Stimulated activated naive B cell treated with anti-CD40 and anti-IgM and Interleukin-4, amounts not matched to agents 10 μg/mL and 1 μg/mL and 100 μg/mL, for 72 hours (primary cell): ENCODE measurements around the gene LRCOL1.
"Not testable (repeated sequence)": the region's sequence is repeated elsewhere in the genome, so short reads cannot be mapped to it uniquely, and the experiment has no call there.

Experiments
- ATAC-seq, 2 donors: fragments of 150-1000 bp; cut with Tn5 transposase; replicated peaks; 2 replicates each; pipeline ENCODE4 v1.10.0; 2021; ENCODE audit warnings: moderate library complexity in 1 of 2
- DNase-seq: peaks from one replicate; pipeline ENCODE4 v3.0.0; 2021
- H3K27ac Mint-ChIP-seq: one replicate; pipeline ENCODE4 v1.8.0; 2022; ENCODE audit warnings: mild to moderate bottlenecking, mixed read lengths
- H3K27me3 Mint-ChIP-seq, 2 donors: one replicate each; pipeline ENCODE4 v1.8.0; 2022; ENCODE audit warnings: mixed read lengths in 2 of 2
- H3K36me3 Mint-ChIP-seq, 2 donors: one replicate each; pipeline ENCODE4 v1.8.0; 2022; ENCODE audit warnings: mixed read lengths in 2 of 2, mild to moderate bottlenecking in 1 of 2
- H3K4me1 Mint-ChIP-seq, 2 donors: one replicate each; pipeline ENCODE4 v1.8.0; 2022; ENCODE audit warnings: mixed read lengths in 2 of 2, mild to moderate bottlenecking in 1 of 2
- H3K4me3 Mint-ChIP-seq, 2 donors: one replicate each; pipeline ENCODE4 v1.8.0; 2022; ENCODE audit warnings: mild to moderate bottlenecking in 2 of 2, mixed read lengths in 2 of 2, moderate library complexity in 1 of 2
- H3K9me3 Mint-ChIP-seq, 2 donors: one replicate each; pipeline ENCODE4 v1.8.0; 2022; ENCODE audit warnings: mixed read lengths in 2 of 2, mild to moderate bottlenecking in 1 of 2

Gene LRCOL1

GRCh38 chr12:132604151-132604618 is 6.2 kb downstream of the LRCOL1 start:
- H3K9me3 Mint-ChIP-seq: no peaks in the 10 kb centered on the region
- H3K4me1 Mint-ChIP-seq: peaks cover 19 to 23% of the 10 kb centered on the region in 2 donors
- peaks cover 56 to 65% of the 10 kb centered on the region in 2 donors for H3K27me3 Mint-ChIP-seq

GRCh38 chr12:132603240-132604150 is 6.9 kb downstream of the LRCOL1 start:
- ATAC-seq (no peak), DNase-seq (no peak)
- peaks cover 55 to 64% of the 10 kb centered on the region in 2 donors for H3K27me3 Mint-ChIP-seq
- H3K9me3 Mint-ChIP-seq: no peaks in the 10 kb centered on the region
- no peaks in the 10 kb centered on the region for H3K36me3 Mint-ChIP-seq
- no peak overlapping the region for H3K27ac Mint-ChIP-seq
- peaks cover 24 to 27% of the 10 kb centered on the region in 2 donors for H3K4me1 Mint-ChIP-seq
- no peak overlapping the region for H3K4me3 Mint-ChIP-seq

More at GRCh38 chr12:132604151-132604618, 6.2 kb downstream of the LRCOL1 start:
- no peak for DNase-seq
- Mint-ChIP-seq H3K36me3 (no peaks in the 10 kb centered on the region), H3K4me3 (no peak overlapping the region), H3K27ac (no peak overlapping the region)
- ATAC-seq: no peak

DNA sequence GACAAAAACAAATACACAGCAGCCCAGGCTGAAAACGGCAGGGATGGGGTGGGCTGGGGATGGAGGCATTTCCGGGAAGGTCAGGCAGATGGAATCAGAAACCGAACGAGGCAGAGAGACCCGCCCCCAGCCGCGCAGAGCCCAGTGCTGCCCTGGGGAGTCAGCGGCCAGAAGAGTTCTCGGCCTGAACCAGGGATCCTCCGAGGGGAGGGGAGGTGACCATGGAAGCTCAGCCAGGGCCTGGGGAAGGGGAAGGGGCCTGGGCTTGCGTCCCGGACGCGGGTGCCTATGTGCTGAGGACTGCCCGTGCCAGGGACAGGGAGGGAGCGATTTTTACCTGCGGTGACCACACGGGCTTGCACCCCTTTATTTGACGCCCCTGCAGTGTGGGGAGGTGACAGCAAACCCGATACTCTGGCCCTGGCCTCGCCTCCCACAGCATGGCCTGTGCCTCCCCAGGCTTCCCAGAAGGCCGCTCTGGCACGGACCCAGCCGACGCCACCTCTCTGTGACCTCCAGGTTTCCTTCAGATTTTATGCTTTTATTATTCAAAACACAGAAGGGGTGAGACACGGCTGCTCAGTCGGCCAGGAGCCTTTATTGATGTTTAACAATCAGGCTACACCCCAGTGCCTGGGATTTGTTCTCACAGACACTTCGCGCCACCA is 7.7 kb downstream of the LRCOL1 start:
- Mint-ChIP-seq H3K36me3 (no peaks in the 10 kb centered on the region), H3K4me1 (peaks cover 27 to 28% of the 10 kb centered on the region in 2 donors), H3K27me3 (peaks cover 50 to 59% of the 10 kb centered on the region in 2 donors), H3K9me3 (no peaks in the 10 kb centered on the region), H3K27ac (no peak overlapping the region), H3K4me3 (no peak overlapping the region)
- ATAC-seq: no peak
- no peak for DNase-seq

GRCh38 chr12:132601171-132601883 is 9.1 kb downstream of the LRCOL1 start:
- no peak for DNase-seq
- no peaks in the 10 kb centered on the region for H3K9me3 Mint-ChIP-seq
- H3K27me3 Mint-ChIP-seq: peaks cover 47 to 52% of the 10 kb centered on the region in 2 donors
- peak overlapping the region; percentile 72 to 80 for H3K4me3 Mint-ChIP-seq
- H3K27ac Mint-ChIP-seq: peak overlapping the region; percentile 71
- no peak for ATAC-seq
- peaks cover 31 to 36% of the 10 kb centered on the region in 2 donors for H3K4me1 Mint-ChIP-seq
- H3K36me3 Mint-ChIP-seq: peaks cover 0 to 1% of the 10 kb centered on the region in 2 donors

- DNase-seq: peak; percentile 28
- peak overlapping the region; percentile 72 to 80 for H3K4me3 Mint-ChIP-seq
- H3K9me3 Mint-ChIP-seq: no peaks in the 10 kb centered on the region
- H3K36me3 Mint-ChIP-seq: peaks cover 0 to 1% of the 10 kb centered on the region in 2 donors
- ATAC-seq: peak; percentile 54 to 73
- H3K4me1 Mint-ChIP-seq: peaks cover 31 to 36% of the 10 kb centered on the region in 2 donors
- H3K27ac Mint-ChIP-seq: peak overlapping the region; percentile 77
- peaks cover 44 to 49% of the 10 kb centered on the region in 2 donors for H3K27me3 Mint-ChIP-seq
These were observed 10.0 kb downstream of the LRCOL1 start for GRCh38 chr12:132600048-132601032.

DNA sequence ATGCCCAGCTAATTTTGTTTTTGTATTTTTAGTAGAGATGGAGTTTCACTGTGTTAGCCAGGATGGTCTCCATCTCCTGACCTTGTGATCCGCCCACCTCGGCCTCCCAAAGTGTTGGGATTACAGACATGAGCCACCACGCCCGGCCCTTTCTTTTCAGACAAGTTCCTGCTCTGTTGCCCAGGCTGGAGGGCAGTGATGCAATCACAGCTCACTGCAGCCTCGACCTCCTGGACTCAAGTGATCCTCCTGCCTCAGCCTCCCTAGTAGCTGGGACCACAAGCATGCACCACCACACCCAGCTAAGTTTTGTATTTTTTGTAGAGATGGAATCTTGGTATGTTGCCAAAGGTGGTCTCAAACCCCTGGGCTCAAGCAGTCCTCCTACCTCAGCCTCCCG is 10.9 kb downstream of the LRCOL1 start:
- H3K4me1 Mint-ChIP-seq: peaks cover 29 to 36% of the 10 kb centered on the region in 2 donors
- ATAC-seq, H3K36me3 Mint-ChIP-seq, H3K27ac Mint-ChIP-seq, H3K9me3 Mint-ChIP-seq, DNase-seq: not testable (repeated sequence)
- peaks cover 38 to 42% of the 10 kb centered on the region in 2 donors for H3K27me3 Mint-ChIP-seq
- H3K4me3 Mint-ChIP-seq: peak overlapping the region; percentile 32 to 72

GRCh38 chr12:132597333-132598316 is 12.8 kb downstream of the LRCOL1 start:
- Mint-ChIP-seq H3K4me1 (peaks cover 27 to 43% of the 10 kb centered on the region in 2 donors), H3K9me3 (peaks cover 0 to 2% of the 10 kb centered on the region in 2 donors), H3K4me3 (peak overlapping the region; percentile 85 to 89), H3K27ac (peak overlapping the region; percentile 54), H3K36me3 (peaks cover 0 to 1% of the 10 kb centered on the region in 2 donors), H3K27me3 (peaks cover 34 to 41% of the 10 kb centered on the region in 2 donors)
- ATAC-seq (peak; percentile 25 to 62), DNase-seq (no peak)

- ATAC-seq: no peak
- Mint-ChIP-seq H3K9me3 (peaks cover 0 to 2% of the 10 kb centered on the region in 2 donors), H3K36me3 (peaks cover 0 to 1% of the 10 kb centered on the region in 2 donors), H3K27me3 (peaks cover 22 to 28% of the 10 kb centered on the region in 2 donors), H3K4me1 (peaks cover 23 to 41% of the 10 kb centered on the region in 2 donors), H3K27ac (no peak overlapping the region), H3K4me3 (no peak overlapping the region)
- no peak for DNase-seq
These were observed 14.4 kb downstream of the LRCOL1 start for GRCh38 chr12:132596016-132596415.

- DNase-seq (no peak), ATAC-seq (no peak)
- peaks cover 19 to 24% of the 10 kb centered on the region in 2 donors for H3K27me3 Mint-ChIP-seq
- no peak overlapping the region for H3K4me3 Mint-ChIP-seq
- no peak overlapping the region for H3K27ac Mint-ChIP-seq
- peaks cover 17 to 32% of the 10 kb centered on the region in 2 donors for H3K4me1 Mint-ChIP-seq
- H3K9me3 Mint-ChIP-seq: peaks cover 0 to 2% of the 10 kb centered on the region in 2 donors
- H3K36me3 Mint-ChIP-seq: peaks cover 0 to 1% of the 10 kb centered on the region in 2 donors
These were observed 15.2 kb downstream of the LRCOL1 start for GRCh38 chr12:132595183-132595582.

DNA sequence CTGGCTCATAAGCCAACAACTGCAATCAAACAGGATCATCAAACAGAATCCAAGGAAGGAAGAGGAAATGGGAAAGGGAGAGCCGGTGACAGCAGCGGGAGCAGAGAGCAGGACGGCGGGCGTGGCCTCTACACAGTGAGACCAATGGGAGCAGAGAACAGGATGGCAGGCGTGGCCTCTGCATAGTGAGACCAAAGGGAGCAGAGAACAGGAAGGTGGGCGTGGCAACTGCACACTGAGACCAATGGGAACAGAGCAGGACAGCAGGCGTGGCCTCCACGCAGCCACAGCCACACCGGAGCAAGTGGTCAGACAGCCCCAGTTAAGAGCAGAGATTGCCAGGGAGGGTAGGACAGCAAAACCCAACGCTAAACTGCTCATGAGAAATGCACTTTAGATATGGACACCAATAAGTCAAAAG is 16.4 kb downstream of the LRCOL1 start:
- DNase-seq (no peak), ATAC-seq (peak; percentile 54 to 73)
- Mint-ChIP-seq H3K27me3 (peaks cover 19 to 23% of the 10 kb centered on the region in 2 donors), H3K9me3 (peaks cover 0 to 3% of the 10 kb centered on the region in 2 donors), H3K36me3 (peaks cover 1 to 2% of the 10 kb centered on the region in 2 donors), H3K27ac (no peak overlapping the region), H3K4me3 (no peak overlapping the region), H3K4me1 (peaks cover 13 to 23% of the 10 kb centered on the region in 2 donors)

DNA sequence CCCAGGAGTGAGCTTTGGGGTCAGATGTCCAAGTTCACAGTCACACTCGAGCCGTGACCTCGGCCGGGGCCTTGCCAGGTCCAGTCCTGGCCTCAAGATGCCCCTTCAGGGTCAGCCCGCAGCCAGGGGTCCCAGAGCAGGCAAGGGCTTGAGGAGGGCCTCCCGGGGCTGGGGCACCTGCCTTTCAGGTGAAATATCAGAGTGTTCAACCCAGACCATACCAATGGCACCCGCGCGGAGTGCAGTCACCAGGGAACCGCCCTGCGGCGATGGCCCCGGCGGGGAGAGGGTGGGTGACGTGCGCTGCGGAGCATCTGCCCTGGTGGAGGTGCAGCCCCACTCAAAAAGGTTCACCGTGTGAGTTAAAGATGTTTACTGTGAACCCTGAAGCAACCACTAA is 16.9 kb downstream of the LRCOL1 start:
- DNase-seq (no peak), ATAC-seq (no peak)
- Mint-ChIP-seq H3K27ac (no peak overlapping the region), H3K27me3 (peaks cover 15 to 19% of the 10 kb centered on the region in 2 donors), H3K4me3 (no peak overlapping the region), H3K9me3 (peaks cover 0 to 3% of the 10 kb centered on the region in 2 donors), H3K36me3 (peaks cover 1 to 3% of the 10 kb centered on the region in 2 donors), H3K4me1 (peaks cover 10 to 19% of the 10 kb centered on the region in 2 donors)

DNA sequence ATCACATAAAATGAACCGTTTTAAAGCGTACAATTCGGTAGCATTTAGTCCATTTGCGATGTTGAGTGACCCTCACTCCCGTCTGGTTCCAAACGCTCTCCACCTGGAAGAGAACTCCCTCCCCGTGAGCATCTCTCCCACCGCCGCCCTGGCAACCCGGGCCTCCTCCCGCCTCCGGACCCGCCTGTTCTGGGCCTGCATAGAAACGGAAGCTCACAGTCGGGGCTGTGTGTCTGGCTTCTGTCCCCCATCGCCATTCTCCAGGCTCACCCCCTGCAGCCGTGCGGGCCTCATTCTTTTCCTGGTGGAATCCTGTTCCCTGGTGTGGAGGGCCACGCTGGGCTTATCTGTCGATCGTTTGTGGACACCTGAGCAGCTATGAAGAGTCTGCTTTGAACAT is 17.3 kb downstream of the LRCOL1 start:
- H3K27me3 Mint-ChIP-seq: peaks cover 14 to 18% of the 10 kb centered on the region in 2 donors
- peaks cover 1 to 3% of the 10 kb centered on the region in 2 donors for H3K36me3 Mint-ChIP-seq
- no peak overlapping the region for H3K27ac Mint-ChIP-seq
- no peak for DNase-seq
- peaks cover 8 to 17% of the 10 kb centered on the region in 2 donors for H3K4me1 Mint-ChIP-seq
- H3K4me3 Mint-ChIP-seq: no peak overlapping the region
- peaks cover 0 to 3% of the 10 kb centered on the region in 2 donors for H3K9me3 Mint-ChIP-seq
- ATAC-seq: no peak
